Measurements from ENCODE around the gene CLCN6. TPM values are rescaled to one million over a fixed set of nuclear protein-coding genes. Genes with fewer than 3 reads are reported as not detected.

CLCN6 gene
- total RNA-seq, 1 donor, result 21.0 TPM

DNA sequence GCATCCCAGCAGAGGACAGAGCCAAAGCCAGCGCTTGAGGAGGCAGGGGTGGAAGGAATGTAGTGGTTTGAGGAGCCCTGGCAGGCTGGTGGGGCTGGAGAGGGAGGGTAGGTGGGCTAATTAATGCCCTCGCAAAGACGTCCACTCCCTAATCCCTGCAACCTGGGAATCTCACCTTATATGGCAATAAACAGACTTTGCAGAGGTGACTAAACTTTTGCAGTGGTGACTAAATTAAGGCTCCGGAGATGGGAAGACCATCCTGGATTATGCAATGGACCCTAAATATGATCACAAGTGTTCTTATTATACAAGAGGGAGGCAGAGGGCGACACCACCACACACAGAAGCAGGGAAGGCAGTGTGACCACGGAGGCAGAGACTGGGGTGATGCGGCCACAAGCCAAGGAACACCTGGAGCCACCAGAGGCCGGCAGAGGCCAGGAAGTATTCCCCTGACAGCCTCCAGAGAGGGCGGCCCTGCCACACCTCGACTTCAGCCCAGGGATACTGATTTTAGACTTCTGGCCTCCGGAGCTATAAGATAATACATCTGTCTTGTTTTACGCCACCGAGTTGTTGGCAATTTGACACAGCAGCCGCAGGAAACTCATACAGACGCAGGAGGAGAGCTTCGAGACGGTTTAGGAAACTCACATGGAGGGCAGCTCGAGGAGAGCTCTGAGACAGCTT is 75.9 kb downstream of the CLCN6 start:
- no peaks in the 10 kb centered on the region for H3K9me3 ChIP-seq (ENCODE audit: low read depth, low read length)
- H3K4me2 ChIP-seq (ENCODE audit: insufficient read depth, low read length), result no peak overlapping the region
- H3K27ac ChIP-seq (ENCODE audit: low read depth, low read length), result no peak overlapping the region
- H3K27me3 ChIP-seq (ENCODE audit: insufficient read depth, low read length), result no peaks in the 10 kb centered on the region
- peak; percentile 37 for DNase-seq (ENCODE audit: insufficient read length, low spot score, missing footprints)
- H3K4me1 ChIP-seq (ENCODE audit: insufficient read depth, low read length), result no peaks in the 10 kb centered on the region
- no peak overlapping the region for H2AFZ ChIP-seq (ENCODE audit: low read length)
- TF ChIP-seq, protein P1, sequence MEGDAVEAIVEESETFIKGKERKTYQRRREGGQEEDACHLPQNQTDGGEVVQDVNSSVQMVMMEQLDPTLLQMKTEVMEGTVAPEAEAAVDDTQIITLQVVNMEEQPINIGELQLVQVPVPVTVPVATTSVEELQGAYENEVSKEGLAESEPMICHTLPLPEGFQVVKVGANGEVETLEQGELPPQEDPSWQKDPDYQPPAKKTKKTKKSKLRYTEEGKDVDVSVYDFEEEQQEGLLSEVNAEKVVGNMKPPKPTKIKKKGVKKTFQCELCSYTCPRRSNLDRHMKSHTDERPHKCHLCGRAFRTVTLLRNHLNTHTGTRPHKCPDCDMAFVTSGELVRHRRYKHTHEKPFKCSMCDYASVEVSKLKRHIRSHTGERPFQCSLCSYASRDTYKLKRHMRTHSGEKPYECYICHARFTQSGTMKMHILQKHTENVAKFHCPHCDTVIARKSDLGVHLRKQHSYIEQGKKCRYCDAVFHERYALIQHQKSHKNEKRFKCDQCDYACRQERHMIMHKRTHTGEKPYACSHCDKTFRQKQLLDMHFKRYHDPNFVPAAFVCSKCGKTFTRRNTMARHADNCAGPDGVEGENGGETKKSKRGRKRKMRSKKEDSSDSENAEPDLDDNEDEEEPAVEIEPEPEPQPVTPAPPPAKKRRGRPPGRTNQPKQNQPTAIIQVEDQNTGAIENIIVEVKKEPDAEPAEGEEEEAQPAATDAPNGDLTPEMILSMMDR (IDR thresholded peaks at IDR 0.05; ENCODE audit: extremely low read depth, low read depth, low read length), result no peak
- no peak overlapping the region for H3K4me3 ChIP-seq (ENCODE audit: insufficient read depth, low read length)
- no peaks in the 10 kb centered on the region for H4K20me1 ChIP-seq (ENCODE audit: insufficient read depth, low read length)
- no peaks in the 10 kb centered on the region for H3K36me3 ChIP-seq (ENCODE audit: insufficient read depth, low read length)
- H3K79me2 ChIP-seq (ENCODE audit: insufficient read depth, low read length), result no peaks in the 10 kb centered on the region

DNA sequence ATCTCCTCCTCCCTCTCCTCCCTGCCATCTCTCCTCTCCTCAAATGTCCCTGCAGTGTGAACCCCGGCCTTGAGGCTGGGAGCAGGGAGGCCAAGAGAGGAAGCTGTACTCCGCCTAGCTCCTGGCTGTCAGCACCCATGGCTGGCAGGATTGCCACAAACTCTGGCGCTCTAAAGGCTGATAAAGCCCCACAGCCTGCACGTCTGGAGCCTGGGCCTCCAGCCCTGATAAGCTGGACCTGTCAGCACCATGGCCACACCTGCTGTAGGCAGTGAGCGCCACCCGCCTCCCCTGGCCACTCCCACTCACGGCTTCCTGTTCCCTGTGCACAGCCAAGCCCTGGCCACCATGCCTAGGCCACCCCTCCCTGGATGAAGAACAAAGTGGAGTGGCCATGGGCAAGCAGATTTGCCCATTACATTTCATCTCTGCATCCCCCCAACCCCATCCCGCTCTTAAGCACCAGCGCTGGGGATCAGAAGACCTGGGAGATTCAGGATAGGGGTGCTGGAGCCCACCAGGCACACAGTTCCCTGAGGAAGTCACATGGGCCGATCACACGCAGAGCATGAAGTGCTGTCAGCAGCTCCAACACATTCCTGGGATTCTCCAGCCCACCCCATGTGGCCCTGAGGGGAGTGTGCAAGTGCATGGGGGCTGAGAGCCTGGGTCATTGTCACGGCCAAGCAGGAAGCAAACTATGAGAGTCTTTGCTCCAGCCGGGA is 77.0 kb downstream of the CLCN6 start:
- Histone ChIP-seq H3K27me3 (ENCODE audit: insufficient read depth, low read length) (no peaks in the 10 kb centered on the region), H4K20me1 (ENCODE audit: insufficient read depth, low read length) (no peaks in the 10 kb centered on the region), H3K27ac (ENCODE audit: low read depth, low read length) (no peak overlapping the region), H3K4me2 (ENCODE audit: insufficient read depth, low read length) (no peak overlapping the region), H2AFZ (ENCODE audit: low read length) (no peak overlapping the region), H3K4me1 (ENCODE audit: insufficient read depth, low read length) (no peaks in the 10 kb centered on the region), H3K9me3 (ENCODE audit: low read depth, low read length) (no peaks in the 10 kb centered on the region), H3K36me3 (ENCODE audit: insufficient read depth, low read length) (no peaks in the 10 kb centered on the region), H3K79me2 (ENCODE audit: insufficient read depth, low read length) (no peaks in the 10 kb centered on the region), H3K4me3 (ENCODE audit: insufficient read depth, low read length) (no peak overlapping the region)
- TF ChIP-seq, protein P1 (IDR thresholded peaks at IDR 0.05; ENCODE audit: extremely low read depth, low read depth, low read length), result no peak
- DNase-seq (ENCODE audit: insufficient read length, low spot score, missing footprints), result peak; percentile 88

DNA sequence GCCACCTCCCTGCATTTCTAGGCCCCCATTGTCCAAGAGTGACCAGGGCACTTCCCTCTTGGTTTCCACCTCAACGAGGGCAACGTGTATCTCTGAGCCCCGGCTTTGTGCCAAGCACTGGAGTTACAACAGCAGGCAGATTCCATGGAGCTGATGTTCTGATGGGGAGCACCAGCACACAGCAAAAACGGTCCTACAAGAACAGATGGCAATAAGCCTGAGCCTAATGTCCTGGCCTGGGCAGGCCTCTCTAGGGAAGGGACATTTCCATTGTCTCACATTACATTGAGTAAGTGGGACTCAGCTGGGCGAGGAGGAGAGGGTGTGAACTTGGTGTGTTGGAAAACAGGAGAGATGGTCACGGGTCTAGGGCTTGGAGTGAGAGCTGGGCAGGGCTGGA is 79.9 kb downstream of the CLCN6 start:
- H3K36me3 ChIP-seq (ENCODE audit: insufficient read depth, low read length), result no peaks in the 10 kb centered on the region
- TF ChIP-seq, protein P1 (IDR thresholded peaks at IDR 0.05; ENCODE audit: extremely low read depth, low read depth, low read length), result no peak
- H3K9me3 ChIP-seq (ENCODE audit: low read depth, low read length), result no peaks in the 10 kb centered on the region
- H3K79me2 ChIP-seq (ENCODE audit: insufficient read depth, low read length), result no peaks in the 10 kb centered on the region
- H4K20me1 ChIP-seq (ENCODE audit: insufficient read depth, low read length), result no peaks in the 10 kb centered on the region
- no peak overlapping the region for H3K27ac ChIP-seq (ENCODE audit: low read depth, low read length)
- H3K4me2 ChIP-seq (ENCODE audit: insufficient read depth, low read length), result no peak overlapping the region
- no peaks in the 10 kb centered on the region for H3K27me3 ChIP-seq (ENCODE audit: insufficient read depth, low read length)
- DNase-seq (ENCODE audit: insufficient read length, low spot score, missing footprints), result peak; percentile 62
- H2AFZ ChIP-seq (ENCODE audit: low read length), result no peak overlapping the region
- no peaks in the 10 kb centered on the region for H3K4me1 ChIP-seq (ENCODE audit: insufficient read depth, low read length)
- no peak overlapping the region for H3K4me3 ChIP-seq (ENCODE audit: insufficient read depth, low read length)

DNA sequence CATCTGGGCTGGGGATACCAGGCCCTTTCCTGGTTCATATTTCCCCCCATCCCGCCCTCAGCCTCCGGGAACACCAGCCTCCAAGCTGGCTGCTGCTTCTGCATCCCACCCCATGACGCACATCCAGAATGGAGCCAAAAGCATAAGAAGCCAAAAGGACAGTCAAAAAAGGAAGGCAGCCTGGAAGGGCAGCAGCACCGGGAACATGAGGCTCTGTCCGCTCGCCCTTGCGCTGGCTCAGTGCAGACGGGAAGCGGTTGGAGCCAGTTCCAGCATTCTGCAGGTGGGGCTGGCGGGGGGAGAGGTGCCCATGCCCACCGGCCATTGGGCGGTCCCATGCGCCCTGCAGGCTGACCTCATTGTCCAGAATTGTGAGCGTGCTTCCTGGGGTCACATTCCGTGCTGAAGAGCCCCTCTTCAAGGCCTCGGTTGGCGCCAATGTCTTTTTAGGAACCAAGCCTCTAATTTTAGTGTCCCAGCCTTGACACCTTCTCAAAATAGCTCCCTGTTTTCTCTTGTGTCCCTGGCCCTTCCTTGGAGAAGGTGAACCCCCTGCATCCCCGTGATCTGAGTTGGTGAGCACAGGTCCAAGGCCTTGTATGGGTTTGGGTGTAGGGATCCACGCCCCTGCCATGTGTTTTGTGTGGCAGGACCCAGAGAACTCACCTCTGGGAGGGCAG is 81.1 kb downstream of the CLCN6 start:
- H3K36me3 ChIP-seq (ENCODE audit: insufficient read depth, low read length), result no peaks in the 10 kb centered on the region
- no peaks in the 10 kb centered on the region for H4K20me1 ChIP-seq (ENCODE audit: insufficient read depth, low read length)
- DNase-seq (ENCODE audit: insufficient read length, low spot score, missing footprints), result peak; percentile 63
- H2AFZ ChIP-seq (ENCODE audit: low read length), result no peak overlapping the region
- no peaks in the 10 kb centered on the region for H3K79me2 ChIP-seq (ENCODE audit: insufficient read depth, low read length)
- no peak overlapping the region for H3K4me3 ChIP-seq (ENCODE audit: insufficient read depth, low read length)
- H3K27ac ChIP-seq (ENCODE audit: low read depth, low read length), result no peak overlapping the region
- no peaks in the 10 kb centered on the region for H3K9me3 ChIP-seq (ENCODE audit: low read depth, low read length)
- TF ChIP-seq, protein P1 (IDR thresholded peaks at IDR 0.05; ENCODE audit: extremely low read depth, low read depth, low read length), result no peak
- H3K4me1 ChIP-seq (ENCODE audit: insufficient read depth, low read length), result no peaks in the 10 kb centered on the region
- H3K4me2 ChIP-seq (ENCODE audit: insufficient read depth, low read length), result no peak overlapping the region
- H3K27me3 ChIP-seq (ENCODE audit: insufficient read depth, low read length), result peaks cover under 1% of the 10 kb centered on the region

Measured in osteoblast (primary cell).